HG03575 (cell line): ENCODE data around the gene REEP3.

Experiments used
- ATAC-seq: cut with Tn5 transposase; IDR thresholded peaks from one replicate; pipeline ENCODE4 v1.9.1; 2021; ENCODE audit not compliant: unreplicated experiment, insufficient number of reproducible peaks, low FRiP score; ENCODE audit errors: extremely low read depth

Gene REEP3

GRCh38 chr10:63673846-63674245, 152.6 kb downstream of the REEP3 start:
- ATAC-seq, result no peak
